ENCODE measurements around the gene CALY. TPM values are rescaled to one million over a fixed set of nuclear protein-coding genes. Genes with fewer than 3 reads are reported as not detected.

CALY gene
- total RNA-seq, 1 experiment from 2014 or later: not detected

DNA sequence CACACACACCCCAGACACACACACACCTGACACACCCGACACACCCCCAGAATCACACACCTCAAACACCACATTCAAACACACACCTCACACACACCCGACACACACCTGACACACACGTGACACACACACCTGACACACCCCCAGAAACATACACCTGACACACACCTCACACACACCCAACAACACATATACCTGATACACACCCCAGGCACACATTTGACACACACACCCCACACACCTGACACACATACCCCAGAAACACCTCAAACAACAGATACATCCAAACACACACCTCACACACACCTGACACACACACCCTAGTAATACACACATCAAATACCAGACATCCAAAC is 652 bp upstream of the CALY start:
- no peak overlapping the region for H3K9ac ChIP-seq (ENCODE audit: low read length)
- ChIA-PET CTCF (no interaction called here), POLR2A (ENCODE audit: unreplicated experiment) (no interaction called here)
- no peak overlapping the region for H3K4me3 ChIP-seq (ENCODE audit: low read length)
- H3K27me3 ChIP-seq (ENCODE audit: low read length): peaks cover 31% of the 10 kb centered on the region
- no peak overlapping the region for H3K27ac ChIP-seq (ENCODE audit: low read length)
- H3K9me2 ChIP-seq (replicated peaks; ENCODE audit: low read length): no peaks in the 10 kb centered on the region
- BruUV-seq (replicated peaks): no TSS peak
- no peak for DNase-seq
- intact Hi-C loops (cut with micrococcal nuclease): no loop called here
- ATAC-seq: no peak
- no peaks in the 10 kb centered on the region for H3K79me2 ChIP-seq (ENCODE audit: low read length)
- no peaks in the 10 kb centered on the region for H3F3A ChIP-seq (ENCODE audit: low read length, unreplicated experiment)
- H3K36me3 ChIP-seq (ENCODE audit: low read depth, low read length): no peaks in the 10 kb centered on the region
- H3K4me2 ChIP-seq (ENCODE audit: low read length): no peak overlapping the region
- no peaks in the 10 kb centered on the region for H4K20me1 ChIP-seq (ENCODE audit: low read length)
- H3K4me1 ChIP-seq (ENCODE audit: insufficient read depth, low read length): no peaks in the 10 kb centered on the region
- H3K9me3 ChIP-seq (ENCODE audit: low read length): no peaks in the 10 kb centered on the region
- no peak for TF ChIP-seq EZH2 (IDR thresholded peaks at IDR 0.05; ENCODE audit: low read length, unreplicated experiment)
- TF ChIP-seq EZH2phosphoT487 (IDR thresholded peaks at IDR 0.05; ENCODE audit: borderline replicate concordance, low read length): no peak
- TF ChIP-seq, protein P1, sequence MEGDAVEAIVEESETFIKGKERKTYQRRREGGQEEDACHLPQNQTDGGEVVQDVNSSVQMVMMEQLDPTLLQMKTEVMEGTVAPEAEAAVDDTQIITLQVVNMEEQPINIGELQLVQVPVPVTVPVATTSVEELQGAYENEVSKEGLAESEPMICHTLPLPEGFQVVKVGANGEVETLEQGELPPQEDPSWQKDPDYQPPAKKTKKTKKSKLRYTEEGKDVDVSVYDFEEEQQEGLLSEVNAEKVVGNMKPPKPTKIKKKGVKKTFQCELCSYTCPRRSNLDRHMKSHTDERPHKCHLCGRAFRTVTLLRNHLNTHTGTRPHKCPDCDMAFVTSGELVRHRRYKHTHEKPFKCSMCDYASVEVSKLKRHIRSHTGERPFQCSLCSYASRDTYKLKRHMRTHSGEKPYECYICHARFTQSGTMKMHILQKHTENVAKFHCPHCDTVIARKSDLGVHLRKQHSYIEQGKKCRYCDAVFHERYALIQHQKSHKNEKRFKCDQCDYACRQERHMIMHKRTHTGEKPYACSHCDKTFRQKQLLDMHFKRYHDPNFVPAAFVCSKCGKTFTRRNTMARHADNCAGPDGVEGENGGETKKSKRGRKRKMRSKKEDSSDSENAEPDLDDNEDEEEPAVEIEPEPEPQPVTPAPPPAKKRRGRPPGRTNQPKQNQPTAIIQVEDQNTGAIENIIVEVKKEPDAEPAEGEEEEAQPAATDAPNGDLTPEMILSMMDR (conservative IDR thresholded peaks at IDR 0.05; ENCODE audit: low read depth, low read length): no peak
- H2AFZ ChIP-seq (ENCODE audit: low read length): no peak overlapping the region

DNA sequence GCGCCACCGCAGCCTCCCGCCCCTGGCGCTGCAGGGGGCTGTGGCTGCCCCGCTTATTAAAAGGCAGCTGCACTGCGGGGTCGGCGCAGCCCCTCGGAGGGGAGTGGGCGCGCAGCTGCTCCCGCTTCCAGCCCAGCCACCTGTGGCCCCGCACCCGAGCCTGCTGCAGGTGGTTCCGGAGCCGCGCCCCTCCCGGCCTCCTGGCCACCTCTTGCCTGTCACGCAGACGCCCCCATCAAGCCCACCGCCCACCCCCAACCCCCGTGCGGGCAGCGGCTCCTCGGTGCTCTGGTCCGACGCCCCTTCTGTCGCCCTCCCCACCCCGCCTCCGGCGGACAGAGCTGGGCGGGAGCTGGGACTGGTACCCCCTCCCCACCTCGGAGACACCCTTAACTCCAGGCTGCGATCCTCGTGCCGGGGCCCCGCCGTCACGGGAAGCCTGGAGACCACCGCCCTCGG is 549 bp downstream of the CALY start:
- CTCF ChIA-PET: no interaction called here
- POLR2A ChIA-PET (ENCODE audit: unreplicated experiment): no interaction called here
- intact Hi-C loops (cut with micrococcal nuclease): no loop called here
- BruUV-seq (replicated peaks): no TSS peak
- Histone ChIP-seq H3K4me1 (ENCODE audit: insufficient read depth, low read length) (no peaks in the 10 kb centered on the region), H3K36me3 (ENCODE audit: low read depth, low read length) (no peaks in the 10 kb centered on the region), H3K9me3 (ENCODE audit: low read length) (no peaks in the 10 kb centered on the region), H3K27ac (ENCODE audit: low read length) (no peak overlapping the region), H3K27me3 (ENCODE audit: low read length) (peaks cover 31% of the 10 kb centered on the region), H3K4me3 (ENCODE audit: low read length) (no peak overlapping the region), H3K79me2 (ENCODE audit: low read length) (no peaks in the 10 kb centered on the region), H3K9ac (ENCODE audit: low read length) (no peak overlapping the region), H3K9me2 (replicated peaks; ENCODE audit: low read length) (no peaks in the 10 kb centered on the region), H4K20me1 (ENCODE audit: low read length) (no peaks in the 10 kb centered on the region), H3F3A (ENCODE audit: low read length, unreplicated experiment) (no peaks in the 10 kb centered on the region), H3K4me2 (ENCODE audit: low read length) (no peak overlapping the region), H2AFZ (ENCODE audit: low read length) (no peak overlapping the region)
- DNase-seq: no peak
- ATAC-seq: no peak
- TF ChIP-seq EZH2phosphoT487 (IDR thresholded peaks at IDR 0.05; ENCODE audit: borderline replicate concordance, low read length) (no peak), EZH2 (IDR thresholded peaks at IDR 0.05; ENCODE audit: low read length, unreplicated experiment) (no peak)
- TF ChIP-seq, protein P1 (conservative IDR thresholded peaks at IDR 0.05; ENCODE audit: low read depth, low read length): no peak

DNA sequence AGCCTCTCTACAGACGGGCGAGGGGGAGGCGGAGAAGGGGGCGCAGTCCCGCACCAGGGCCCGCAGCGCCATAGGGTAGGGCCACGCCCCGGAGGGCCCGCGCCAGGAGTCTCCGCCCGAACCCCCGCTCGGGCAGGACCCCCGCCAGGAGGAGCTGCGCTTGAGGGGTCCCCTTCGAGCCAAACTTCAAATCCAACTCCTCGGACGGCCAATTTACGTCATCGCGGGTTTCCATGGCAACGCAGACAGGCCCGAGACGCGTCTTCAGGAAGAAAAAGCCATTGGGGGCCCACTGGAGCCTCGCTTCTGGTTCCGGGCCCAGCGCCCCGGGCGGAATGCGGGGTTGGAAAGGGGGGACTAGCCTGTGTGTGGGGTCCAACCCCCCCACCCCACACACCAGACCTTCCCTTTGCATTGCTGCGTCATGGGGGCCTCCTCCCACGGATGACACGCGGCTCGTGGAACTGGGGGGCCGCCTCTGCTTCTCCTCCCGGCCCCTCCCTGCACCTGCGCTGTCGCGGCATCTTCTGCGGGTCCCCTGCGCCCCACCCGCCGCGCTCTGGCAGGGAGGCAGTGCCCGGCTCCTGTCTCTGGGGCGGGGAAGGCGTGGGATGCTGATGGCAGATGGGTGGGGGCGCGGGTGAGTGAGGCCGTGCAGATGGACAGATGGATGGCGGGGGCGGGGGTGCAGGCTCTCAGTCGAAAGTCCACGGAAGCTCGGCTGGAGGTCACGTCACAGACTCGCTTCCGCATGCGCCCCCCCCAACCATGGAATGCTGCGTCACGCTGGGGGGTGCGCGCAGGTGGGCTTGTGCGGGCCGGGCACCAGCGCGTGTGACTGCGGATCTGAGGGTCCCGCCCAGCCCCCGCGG is 1.2 kb downstream of the CALY start:
- Histone ChIP-seq H3K27me3 (ENCODE audit: low read length) (peaks cover 31% of the 10 kb centered on the region), H3K79me2 (ENCODE audit: low read length) (no peaks in the 10 kb centered on the region), H3K27ac (ENCODE audit: low read length) (no peak overlapping the region), H3K4me2 (ENCODE audit: low read length) (0 out of 2 replicates have a peak overlapping the region, but pooled peaks have one; percentile 7), H3K9me2 (replicated peaks; ENCODE audit: low read length) (no peaks in the 10 kb centered on the region), H3K9me3 (ENCODE audit: low read length) (no peaks in the 10 kb centered on the region), H3K4me1 (ENCODE audit: insufficient read depth, low read length) (no peaks in the 10 kb centered on the region), H3F3A (ENCODE audit: low read length, unreplicated experiment) (no peaks in the 10 kb centered on the region), H3K4me3 (ENCODE audit: low read length) (no peak overlapping the region), H3K36me3 (ENCODE audit: low read depth, low read length) (no peaks in the 10 kb centered on the region), H2AFZ (ENCODE audit: low read length) (no peak overlapping the region), H4K20me1 (ENCODE audit: low read length) (no peaks in the 10 kb centered on the region), H3K9ac (ENCODE audit: low read length) (no peak overlapping the region)
- ChIA-PET CTCF (no interaction called here), POLR2A (ENCODE audit: unreplicated experiment) (no interaction called here)
- DNase-seq: peak; percentile 8
- ATAC-seq: no peak
- no TSS peak for BruUV-seq (replicated peaks)
- TF ChIP-seq EZH2phosphoT487 (IDR thresholded peaks at IDR 0.05; ENCODE audit: borderline replicate concordance, low read length) (no peak), EZH2 (IDR thresholded peaks at IDR 0.05; ENCODE audit: low read length, unreplicated experiment) (no peak)
- TF ChIP-seq, protein P1 (conservative IDR thresholded peaks at IDR 0.05; ENCODE audit: low read depth, low read length): no peak
- intact Hi-C loops (cut with micrococcal nuclease): no loop called here

Measured in PC-3 (cell line).